Measurements from ENCODE around the gene SPECC1.
"Not testable (repeated sequence)": the region's sequence is repeated elsewhere in the genome, so short reads cannot be mapped to it uniquely, and the experiment has no call there.

The SPECC1 gene

GRCh38 chr17:20187049-20187448 lies 177.9 kb downstream of the SPECC1 start:
- Histone ChIP-seq H3K4me1 (ENCODE audit: control insufficient read depth in 1 of 2, insufficient read depth in 1 of 2, low read depth in 1 of 2, low read length in 1 of 2) (no peaks in the 10 kb centered on the region), H3K9me3 (no peaks in the 10 kb centered on the region), H3K27ac (no peak overlapping the region), H3K36me3 (no peaks in the 10 kb centered on the region), H3K4me3 (ENCODE audit: low read depth in 1 of 2, low read length in 1 of 2) (no peak overlapping the region), H3K27me3 (no peaks in the 10 kb centered on the region)
- TF ChIP-seq CTCF (IDR thresholded peaks at IDR 0.05): no peak

GRCh38 chr17:20189302-20189701 lies 180.1 kb downstream of the SPECC1 start:
- no peak overlapping the region for H3K27ac ChIP-seq
- no peak overlapping the region for H3K4me3 ChIP-seq (ENCODE audit: low read depth in 1 of 2, low read length in 1 of 2)
- H3K9me3 ChIP-seq: no peaks in the 10 kb centered on the region
- no peaks in the 10 kb centered on the region for H3K4me1 ChIP-seq (ENCODE audit: control insufficient read depth in 1 of 2, insufficient read depth in 1 of 2, low read depth in 1 of 2, low read length in 1 of 2)
- no peaks in the 10 kb centered on the region for H3K36me3 ChIP-seq
- TF ChIP-seq CTCF (IDR thresholded peaks at IDR 0.05): no peak
- no peaks in the 10 kb centered on the region for H3K27me3 ChIP-seq

- Histone ChIP-seq H3K4me3 (ENCODE audit: low read depth in 1 of 2, low read length in 1 of 2) (no peak overlapping the region), H3K27ac (no peak overlapping the region)
These were observed 180.8 kb downstream of the SPECC1 start for GRCh38 chr17:20189979-20190378.

GRCh38 chr17:20190605-20191004 lies 181.4 kb downstream of the SPECC1 start:
- Histone ChIP-seq H3K4me3 (ENCODE audit: low read depth in 1 of 2, low read length in 1 of 2) (no peak overlapping the region), H3K27me3 (no peaks in the 10 kb centered on the region), H3K4me1 (ENCODE audit: control insufficient read depth in 1 of 2, insufficient read depth in 1 of 2, low read depth in 1 of 2, low read length in 1 of 2) (no peaks in the 10 kb centered on the region), H3K9me3 (no peaks in the 10 kb centered on the region), H3K27ac (no peak overlapping the region), H3K36me3 (no peaks in the 10 kb centered on the region)
- no peak for TF ChIP-seq CTCF (IDR thresholded peaks at IDR 0.05)

More at GRCh38 chr17:20189979-20190378, 180.8 kb downstream of the SPECC1 start:
- H3K36me3 ChIP-seq: no peaks in the 10 kb centered on the region
- no peaks in the 10 kb centered on the region for H3K9me3 ChIP-seq
- H3K27me3 ChIP-seq: no peaks in the 10 kb centered on the region
- no peak for TF ChIP-seq CTCF (IDR thresholded peaks at IDR 0.05)
- no peaks in the 10 kb centered on the region for H3K4me1 ChIP-seq (ENCODE audit: control insufficient read depth in 1 of 2, insufficient read depth in 1 of 2, low read depth in 1 of 2, low read length in 1 of 2)

GRCh38 chr17:20191056-20191455 lies 181.9 kb downstream of the SPECC1 start:
- Histone ChIP-seq H3K4me1 (ENCODE audit: control insufficient read depth in 1 of 2, insufficient read depth in 1 of 2, low read depth in 1 of 2, low read length in 1 of 2) (no peaks in the 10 kb centered on the region), H3K36me3 (no peaks in the 10 kb centered on the region), H3K4me3 (ENCODE audit: low read depth in 1 of 2, low read length in 1 of 2) (no peak overlapping the region), H3K9me3 (no peaks in the 10 kb centered on the region), H3K27me3 (no peaks in the 10 kb centered on the region), H3K27ac (no peak overlapping the region)
- no peak for TF ChIP-seq CTCF (IDR thresholded peaks at IDR 0.05)

- H3K9me3 ChIP-seq; H3K27ac ChIP-seq; H3K4me1 ChIP-seq (ENCODE audit: control insufficient read depth in 1 of 2, insufficient read depth in 1 of 2, low read depth in 1 of 2, low read length in 1 of 2); H3K4me3 ChIP-seq (ENCODE audit: low read depth in 1 of 2, low read length in 1 of 2); H3K27me3 ChIP-seq; H3K36me3 ChIP-seq: not testable (repeated sequence)
These were observed 187.1 kb downstream of the SPECC1 start for GRCh38 chr17:20196286-20196685.
